PC-3 (cell line): ENCODE measurements around the gene LRCH4. TPM values are rescaled to one million over a fixed set of nuclear protein-coding genes. Genes with fewer than 3 reads are reported as not detected.

Experiments used
- ATAC-seq: fragments of 200-7000 bp; cut with Tn5 transposase; 2 replicates; pipeline ENCODE4 v1.9.1; 2020; ENCODE audit warnings: mild to moderate bottlenecking, moderate library complexity
- BruUV-seq: library from RNA; stranded (reverse); fragments of 400-500 nt; replicated peaks from 2 replicates; lab custom pipeline; 2021; lab: Mats Ljungman, UMichigan
- CTCF ChIA-PET: fragments of 300-600 bp; sonication (Branson Sonifier 250); formaldehyde crosslinking; loops from one replicate; lab custom pipeline; 2022; ENCODE audit warnings: antibody characterized with exemption; lab: Charles Lee
- POLR2A ChIA-PET: fragments of 300-600 bp; sonication (Branson Sonifier 250); formaldehyde crosslinking; loops from one replicate; lab custom pipeline; 2022; ENCODE audit warnings: antibody characterized with exemption; ENCODE audit not compliant: unreplicated experiment; lab: Charles Lee
- DNase-seq: peaks from one replicate; pipeline ENCODE4 v3.0.0-alpha.2; 2015
- H2AFZ ChIP-seq: fragments of 300-600 bp; sonication (generic); 2 replicates; pipeline ENCODE4 v1.6.0; 2016; ENCODE audit warnings: antibody characterized with exemption, low read length
- H3F3A ChIP-seq: fragments of 300-600 bp; sonication (generic); one replicate; pipeline ENCODE4 v1.6.0; 2017; ENCODE audit warnings: antibody characterized with exemption, low read length, control low read depth, mild to moderate bottlenecking; ENCODE audit not compliant: unreplicated experiment
- H3K27ac ChIP-seq: fragments of 300-600 bp; sonication (generic); 2 replicates; pipeline ENCODE4 v1.5.1; 2016; ENCODE audit warnings: mild to moderate bottlenecking, low read length
- H3K27me3 ChIP-seq: fragments of 300-600 bp; sonication (generic); 2 replicates; pipeline ENCODE4 v1.6.1; 2016; ENCODE audit warnings: low read length, mixed read lengths
- H3K36me3 ChIP-seq: fragments of 300-600 bp; sonication (generic); 2 replicates; pipeline ENCODE4 v1.6.1; 2016; ENCODE audit warnings: low read depth, mixed run types, low read length, mixed read lengths
- H3K4me1 ChIP-seq: fragments of 300-600 bp; sonication (generic); 2 replicates; pipeline ENCODE4 v1.5.1; 2016; ENCODE audit warnings: low read length; ENCODE audit not compliant: insufficient read depth
- H3K4me2 ChIP-seq: fragments of 300-600 bp; sonication (generic); 2 replicates; pipeline ENCODE4 v1.6.0; 2016; ENCODE audit warnings: low read length
- H3K4me3 ChIP-seq: fragments of 300-600 bp; sonication (generic); 2 replicates; pipeline ENCODE4 v1.5.1; 2016; ENCODE audit warnings: mild to moderate bottlenecking, low read length, mixed read lengths
- H3K79me2 ChIP-seq: fragments of 300-600 bp; sonication (generic); 2 replicates; pipeline ENCODE4 v1.6.1; 2017; ENCODE audit warnings: low read length, mixed read lengths
- H3K9ac ChIP-seq: fragments of 300-600 bp; sonication (generic); 2 replicates; pipeline ENCODE4 v1.6.0; 2016; ENCODE audit warnings: mild to moderate bottlenecking, low read length
- H3K9me2 ChIP-seq: fragments of 300-600 bp; sonication (generic); replicated peaks from 2 replicates; pipeline ENCODE4 v1.6.1; 2016; ENCODE audit warnings: mixed run types, low read length, mixed read lengths
- H3K9me3 ChIP-seq: fragments of 300-600 bp; sonication (generic); 2 replicates; pipeline ENCODE4 v1.6.1; 2016; ENCODE audit warnings: low read length, mixed read lengths
- H4K20me1 ChIP-seq: fragments of 300-600 bp; sonication (generic); 2 replicates; pipeline ENCODE4 v1.6.1; 2016; ENCODE audit warnings: low read length, mixed read lengths
- CTCF ChIP-seq: fragments of 300-600 bp; sonication (generic); conservative IDR thresholded peaks from 2 replicates; pipeline ENCODE4 v1.5.1; 2017; ENCODE audit warnings: antibody characterized with exemption, low read depth, mild to moderate bottlenecking, low read length
- EZH2 ChIP-seq: fragments of 300-600 bp; sonication (generic); IDR thresholded peaks from one replicate; pipeline ENCODE4 v1.6.1; 2017; ENCODE audit warnings: antibody characterized with exemption, mild to moderate bottlenecking, low read length; ENCODE audit not compliant: unreplicated experiment
- EZH2phosphoT487 ChIP-seq: fragments of 300-600 bp; sonication (generic); IDR thresholded peaks from 2 replicates; pipeline ENCODE4 v1.6.1; 2018; ENCODE audit warnings: mild to moderate bottlenecking, antibody characterized with exemption, low read length, borderline replicate concordance
- intact Hi-C: fragments of 100-400 bp; cut with micrococcal nuclease; formaldehyde crosslinking; loops from 2 replicates; pipeline ENCODE4 v1.9.0; 2023
- total RNA-seq: library from RNA; depleted of rRNA; stranded (reverse); fragments of >200 nt; gene quantifications from 2 replicates; pipeline ENCODE4 v1.2.3, GENCODE V29; 2014

Gene LRCH4
- total RNA-seq, 1 experiment from 2014 or later = 15.6 TPM

GRCh38 chr7:100583132-100584053, 2.5 kb downstream of the LRCH4 start:
- H2AFZ ChIP-seq = no peak overlapping the region
- peaks cover 24% of the 10 kb centered on the region for H3K79me2 ChIP-seq
- H3K9me2 ChIP-seq = no peaks in the 10 kb centered on the region
- ChIA-PET CTCF (interaction anchor here (1.3 to 1.6 kb wide), 2 partner anchors 38 to 118 kb away, joined by 4 read pairs; no protein-coding TSS in a partner anchor), POLR2A (interaction anchor here (0.6 kb wide), 1 partner anchor 1813 kb away, joined by 8 read pairs; the partner anchor contains the start of gene PRKRIP1)
- no peaks in the 10 kb centered on the region for H3F3A ChIP-seq
- peak overlapping the region; percentile 85; the same call in 1 of the 2 replicates for H3K4me2 ChIP-seq
- BruUV-seq = TSS peak; percentile 13
- H4K20me1 ChIP-seq = no peaks in the 10 kb centered on the region
- peaks cover 17% of the 10 kb centered on the region for H3K4me1 ChIP-seq
- no peak overlapping the region for H3K27ac ChIP-seq
- intact Hi-C loops = no loop called here
- TF ChIP-seq CTCF (no peak), EZH2phosphoT487 (no peak)
- H3K9me3 ChIP-seq = no peaks in the 10 kb centered on the region
- ATAC-seq = no peak
- no peak for DNase-seq
- peaks cover 14% of the 10 kb centered on the region; the same call in 1 of the 2 replicates for H3K36me3 ChIP-seq
- H3K27me3 ChIP-seq = no peaks in the 10 kb centered on the region
- peak overlapping the region; percentile 8; the same call in 1 of the 2 replicates for H3K9ac ChIP-seq
- peak overlapping the region; percentile 27 for H3K4me3 ChIP-seq

GRCh38 chr7:100582650-100583049, 3.3 kb downstream of the LRCH4 start:
- H3K4me3 ChIP-seq = no peak overlapping the region
- H3K4me1 ChIP-seq = peaks cover 17% of the 10 kb centered on the region
- H4K20me1 ChIP-seq = no peaks in the 10 kb centered on the region
- H3K27me3 ChIP-seq = no peaks in the 10 kb centered on the region
- ChIA-PET POLR2A (no interaction called here), CTCF (no interaction called here)
- no peak for ATAC-seq
- H3K27ac ChIP-seq = no peak overlapping the region
- TF ChIP-seq CTCF = no peak
- H3K4me2 ChIP-seq = no peak overlapping the region
- no TSS peak for BruUV-seq
- no peaks in the 10 kb centered on the region for H3K9me3 ChIP-seq
- intact Hi-C loops = no loop called here
- no peaks in the 10 kb centered on the region for H3K9me2 ChIP-seq
- H3K36me3 ChIP-seq = peaks cover 14% of the 10 kb centered on the region; the same call in 1 of the 2 replicates
- H2AFZ ChIP-seq = no peak overlapping the region
- no peaks in the 10 kb centered on the region for H3F3A ChIP-seq
- H3K9ac ChIP-seq = no peak overlapping the region
- H3K79me2 ChIP-seq = peaks cover 24% of the 10 kb centered on the region
- DNase-seq = no peak

GRCh38 chr7:100582041-100582579, 3.8 kb downstream of the LRCH4 start:
- Histone ChIP-seq H3K4me1 (peaks cover 17% of the 10 kb centered on the region), H3K4me3 (no peak overlapping the region), H3K27ac (no peak overlapping the region), H3K36me3 (peaks cover 14% of the 10 kb centered on the region; the same call in 1 of the 2 replicates), H3K9ac (no peak overlapping the region), H3K79me2 (peaks cover 24% of the 10 kb centered on the region), H3K9me2 (no peaks in the 10 kb centered on the region), H4K20me1 (no peaks in the 10 kb centered on the region), H3K9me3 (no peaks in the 10 kb centered on the region), H3K27me3 (no peaks in the 10 kb centered on the region), H3K4me2 (no peak overlapping the region), H3F3A (no peaks in the 10 kb centered on the region), H2AFZ (no peak overlapping the region)
- ChIA-PET CTCF (no interaction called here), POLR2A (no interaction called here)
- TF ChIP-seq EZH2phosphoT487 (no peak), EZH2 (no peak), CTCF (no peak)
- BruUV-seq = no TSS peak
- intact Hi-C loops = no loop called here
- no peak for DNase-seq
- ATAC-seq = no peak
